ENCODE measurements around the gene ANKRD10.

DNA sequence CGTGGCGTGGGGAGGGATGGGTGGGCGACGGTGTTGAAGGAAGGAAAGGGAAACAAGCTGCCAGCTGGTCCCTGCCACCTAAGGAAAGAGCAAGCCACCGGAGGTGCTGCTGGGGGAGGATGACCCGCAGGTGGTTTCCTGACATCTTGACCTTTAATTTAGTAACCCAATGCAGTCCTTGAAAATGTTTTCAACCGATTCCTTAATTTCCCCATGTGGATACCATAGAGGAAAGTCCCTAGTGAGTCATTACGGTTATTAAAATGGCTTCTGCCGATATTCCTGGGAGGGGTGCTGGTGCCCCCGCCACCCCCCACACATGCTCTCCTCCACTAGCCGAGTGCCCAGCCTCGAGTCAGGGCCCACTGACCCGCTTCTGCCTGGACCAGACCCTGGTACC is 6.3 kb upstream of the ANKRD10 start:
- TF ChIP-seq, protein P1, sequence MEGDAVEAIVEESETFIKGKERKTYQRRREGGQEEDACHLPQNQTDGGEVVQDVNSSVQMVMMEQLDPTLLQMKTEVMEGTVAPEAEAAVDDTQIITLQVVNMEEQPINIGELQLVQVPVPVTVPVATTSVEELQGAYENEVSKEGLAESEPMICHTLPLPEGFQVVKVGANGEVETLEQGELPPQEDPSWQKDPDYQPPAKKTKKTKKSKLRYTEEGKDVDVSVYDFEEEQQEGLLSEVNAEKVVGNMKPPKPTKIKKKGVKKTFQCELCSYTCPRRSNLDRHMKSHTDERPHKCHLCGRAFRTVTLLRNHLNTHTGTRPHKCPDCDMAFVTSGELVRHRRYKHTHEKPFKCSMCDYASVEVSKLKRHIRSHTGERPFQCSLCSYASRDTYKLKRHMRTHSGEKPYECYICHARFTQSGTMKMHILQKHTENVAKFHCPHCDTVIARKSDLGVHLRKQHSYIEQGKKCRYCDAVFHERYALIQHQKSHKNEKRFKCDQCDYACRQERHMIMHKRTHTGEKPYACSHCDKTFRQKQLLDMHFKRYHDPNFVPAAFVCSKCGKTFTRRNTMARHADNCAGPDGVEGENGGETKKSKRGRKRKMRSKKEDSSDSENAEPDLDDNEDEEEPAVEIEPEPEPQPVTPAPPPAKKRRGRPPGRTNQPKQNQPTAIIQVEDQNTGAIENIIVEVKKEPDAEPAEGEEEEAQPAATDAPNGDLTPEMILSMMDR (IDR thresholded peaks at IDR 0.05), result no peak
- no peak for TF ChIP-seq POLR2A (IDR thresholded peaks at IDR 0.05)

All from Peyer's patch (tissue), 4 donors.